ENCODE measurements around the gene PLA2G2E.
A peak's percentile ranks its signal among the peaks of the same experiment; 100 is the strongest.

The PLA2G2E gene, protein sequence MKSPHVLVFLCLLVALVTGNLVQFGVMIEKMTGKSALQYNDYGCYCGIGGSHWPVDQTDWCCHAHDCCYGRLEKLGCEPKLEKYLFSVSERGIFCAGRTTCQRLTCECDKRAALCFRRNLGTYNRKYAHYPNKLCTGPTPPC

DNA sequence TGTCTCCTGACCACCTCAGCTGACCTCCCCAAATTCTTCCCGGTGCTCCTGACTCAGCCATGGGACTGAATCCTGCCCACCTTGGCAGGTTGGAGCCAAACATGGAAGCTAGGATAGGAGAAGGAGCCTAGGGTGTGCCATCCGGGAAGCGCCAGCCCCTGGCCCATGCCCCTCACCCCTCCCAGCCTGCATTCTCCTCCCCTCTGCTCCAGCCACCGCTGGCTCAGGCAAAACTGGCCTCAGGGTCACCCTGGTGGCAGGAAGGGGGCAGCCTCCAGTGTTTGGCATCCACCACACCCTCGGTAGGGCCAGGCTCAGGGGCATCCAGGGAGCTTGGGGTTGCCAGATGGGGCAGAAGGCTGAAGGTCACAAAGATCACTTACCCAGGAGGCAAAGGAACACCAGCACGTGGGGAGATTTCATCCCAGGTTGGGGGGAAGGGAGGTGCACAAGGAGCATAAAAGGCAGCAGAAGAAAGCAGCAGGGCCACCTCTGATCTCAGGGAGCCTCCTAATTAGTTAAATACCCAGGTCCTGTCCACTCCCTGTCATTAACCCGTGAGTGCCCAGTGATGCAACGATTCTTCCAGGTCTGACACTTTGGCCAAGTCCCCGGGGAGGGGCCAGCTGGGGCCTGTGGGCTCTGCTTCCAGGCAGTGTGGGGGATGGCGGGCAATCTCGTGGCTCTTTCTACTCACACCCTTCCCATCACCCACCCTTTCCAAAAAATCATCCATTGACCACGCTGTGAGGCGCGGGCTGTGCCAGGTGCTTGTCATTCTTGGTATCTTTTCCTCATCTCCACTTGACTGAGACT lies at the start of gene PLA2G2E:
Gene PLA2G2E, minus strand, starts transcription at position 481 of the 816 bp plus-strand sequence. Its CDS starts 58 bp downstream, at position 423.
- DNase-seq (ENCODE audit: low spot score) = no peak

DNA sequence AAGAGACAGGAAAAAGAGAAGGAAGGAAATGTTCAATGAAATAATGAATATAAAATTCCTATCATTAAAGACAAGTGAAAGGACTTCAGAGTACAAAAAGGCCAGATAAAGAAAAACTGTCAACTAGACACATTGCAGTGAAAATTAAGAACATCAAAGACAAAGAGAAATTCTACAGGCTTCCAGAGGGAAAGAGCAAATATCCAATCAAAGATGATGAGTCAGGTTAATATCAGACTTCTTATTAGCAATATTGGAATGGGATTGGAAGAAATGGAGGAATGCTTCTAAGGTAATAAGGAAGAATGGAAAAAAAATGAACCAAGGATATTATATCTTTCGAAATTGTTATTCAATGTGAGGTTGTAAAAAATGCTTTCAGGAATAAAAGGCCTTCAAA lies 48.2 kb upstream of the PLA2G2E start:
- FAIRE-seq = no peak

More for the DNA sequence above, at the start of gene PLA2G2E:
- no peak for FAIRE-seq

DNA sequence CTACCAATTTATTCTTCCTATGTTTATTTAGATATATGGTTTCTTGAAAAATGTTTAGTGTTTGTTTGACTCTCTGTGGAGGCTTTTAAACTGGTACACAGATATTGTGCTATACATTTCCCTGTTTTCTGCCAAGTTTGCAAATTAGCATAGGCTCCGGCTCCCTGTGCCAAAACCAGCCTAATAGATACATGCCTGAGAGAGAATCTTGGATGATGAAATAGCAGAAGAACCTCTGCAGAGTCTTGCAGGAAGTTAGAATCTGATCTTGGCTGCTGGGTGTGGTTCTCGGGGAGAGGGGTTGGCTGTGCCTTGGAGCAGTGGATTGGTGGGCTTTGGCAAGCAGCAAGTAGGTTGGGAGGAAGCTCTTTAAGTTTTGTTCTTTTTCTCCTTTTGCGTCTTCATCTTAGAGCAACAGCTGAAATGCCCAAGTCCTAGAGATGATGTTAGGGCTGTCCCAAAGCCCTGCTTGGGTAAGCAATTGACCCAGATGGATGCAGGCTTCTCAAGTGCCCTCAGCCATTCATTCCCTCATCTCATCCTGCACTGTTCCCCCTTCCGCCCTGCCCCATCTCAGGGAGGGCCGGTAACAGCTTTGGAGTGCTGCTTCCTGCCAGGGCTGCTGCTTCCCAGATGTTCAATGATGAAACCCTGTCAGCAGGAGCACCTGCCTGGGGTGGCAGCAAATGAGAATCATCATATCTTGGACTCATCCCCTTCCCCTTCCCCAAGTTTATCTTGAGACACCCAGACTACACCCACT lies 46.7 kb upstream of the PLA2G2E start:
- DNase-seq (ENCODE audit: low spot score) (no peak), FAIRE-seq (no peak)

More for the DNA sequence above, 48.2 kb upstream of the PLA2G2E start:
- no peak for DNase-seq (ENCODE audit: low spot score)

DNA sequence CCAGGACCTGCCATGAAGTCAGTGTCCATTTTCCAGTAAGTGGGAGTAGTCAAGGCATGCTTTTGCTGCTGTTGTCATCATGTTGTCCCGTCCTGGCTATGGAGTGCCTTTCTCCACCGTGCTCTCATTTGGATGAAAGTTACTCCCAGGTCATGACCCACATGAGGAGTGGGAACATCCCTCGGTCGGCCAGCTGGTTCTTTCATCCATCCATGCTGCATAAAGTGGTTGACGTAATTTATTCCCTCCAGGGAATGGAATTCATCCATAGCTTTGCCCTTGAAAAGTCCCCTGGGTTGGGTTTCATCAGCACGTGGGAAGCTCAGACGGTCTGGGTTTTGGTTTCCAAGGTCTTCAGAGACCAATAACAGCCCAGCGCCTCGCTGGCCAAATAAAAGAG lies 44.4 kb upstream of the PLA2G2E start:
- no peak for FAIRE-seq
- no peak for DNase-seq (ENCODE audit: low spot score)

DNA sequence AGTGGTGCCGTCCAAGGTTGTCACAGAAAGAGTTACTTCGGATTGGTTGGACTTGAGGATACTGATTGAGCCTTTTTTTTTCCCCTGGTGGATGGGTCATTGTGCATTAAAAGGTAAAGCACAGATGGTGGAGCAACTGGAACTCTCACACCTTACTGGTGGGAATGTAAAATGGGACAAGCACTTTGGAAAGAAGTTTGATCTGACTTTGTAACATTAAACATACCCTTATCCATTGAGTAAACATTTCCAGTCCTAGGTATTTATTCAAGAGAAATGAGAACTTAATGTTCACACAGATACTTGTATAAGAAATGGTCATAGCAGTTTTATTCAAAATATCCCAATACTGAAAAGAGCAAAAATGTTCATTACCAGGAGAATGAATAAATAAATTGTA lies 41.1 kb upstream of the PLA2G2E start:
- FAIRE-seq = no peak
- DNase-seq (ENCODE audit: low spot score) = no peak

DNA sequence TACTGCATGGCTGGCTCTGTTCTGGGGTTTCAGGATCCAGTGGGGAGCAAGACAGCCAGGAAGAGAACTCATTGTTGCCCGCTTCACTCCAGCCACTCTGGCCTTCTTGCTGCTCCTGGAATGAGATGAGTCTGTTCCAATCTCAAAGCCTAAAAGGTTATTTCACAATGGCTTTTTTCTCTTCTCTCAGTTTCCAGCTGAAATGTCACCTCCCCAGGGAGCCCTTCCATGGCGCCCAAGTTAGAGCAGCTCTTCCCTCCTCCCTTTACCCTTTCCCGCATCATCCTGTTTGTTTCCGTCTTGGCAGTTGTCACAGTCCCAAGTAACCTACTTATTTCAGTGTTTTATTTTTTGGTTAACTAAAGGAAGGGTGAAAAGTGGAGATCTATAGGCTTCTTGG lies 40.2 kb upstream of the PLA2G2E start:
- FAIRE-seq (no peak), DNase-seq (ENCODE audit: low spot score) (no peak)

DNA sequence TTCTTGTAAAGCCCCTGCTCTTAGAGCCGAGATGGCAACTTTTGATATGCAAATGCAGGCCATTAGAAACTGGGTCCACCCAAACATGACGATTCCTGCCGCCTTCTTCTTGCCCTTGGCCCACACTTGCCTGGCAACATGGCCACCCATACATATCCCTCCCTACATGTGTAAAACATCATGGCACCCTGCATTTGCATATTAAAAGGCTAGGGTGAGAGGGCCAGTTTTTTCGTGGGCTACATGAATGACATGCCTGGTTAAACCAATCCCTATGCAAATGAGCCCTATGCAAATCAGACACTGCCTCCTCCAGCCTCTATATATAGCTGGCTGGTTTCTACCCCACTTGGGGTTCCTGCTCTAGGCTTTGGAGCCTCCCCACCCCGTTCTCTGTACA lies 37.2 kb upstream of the PLA2G2E start:
- DNase-seq (ENCODE audit: low spot score) (no peak), FAIRE-seq (no peak)

DNA sequence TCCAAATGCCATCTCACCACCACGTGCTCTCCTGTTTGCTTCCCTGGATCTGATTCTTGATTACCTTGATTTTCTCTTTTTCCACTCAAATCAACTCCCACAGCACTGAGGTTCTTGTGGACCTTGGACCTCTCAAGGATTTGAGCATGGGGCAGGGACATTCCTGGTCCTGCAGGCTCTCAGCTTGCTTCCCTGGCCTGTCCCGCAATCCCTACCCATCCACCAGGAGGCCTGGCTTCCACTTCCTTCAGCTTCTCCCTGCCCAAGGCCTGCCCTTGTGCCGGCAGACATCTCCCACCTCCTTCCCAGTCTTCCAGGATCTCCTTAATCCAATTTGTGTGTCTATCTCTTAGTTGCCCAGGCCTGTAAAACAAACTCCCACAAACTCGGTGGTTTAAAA lies 34.4 kb upstream of the PLA2G2E start:
- FAIRE-seq = no peak

DNA sequence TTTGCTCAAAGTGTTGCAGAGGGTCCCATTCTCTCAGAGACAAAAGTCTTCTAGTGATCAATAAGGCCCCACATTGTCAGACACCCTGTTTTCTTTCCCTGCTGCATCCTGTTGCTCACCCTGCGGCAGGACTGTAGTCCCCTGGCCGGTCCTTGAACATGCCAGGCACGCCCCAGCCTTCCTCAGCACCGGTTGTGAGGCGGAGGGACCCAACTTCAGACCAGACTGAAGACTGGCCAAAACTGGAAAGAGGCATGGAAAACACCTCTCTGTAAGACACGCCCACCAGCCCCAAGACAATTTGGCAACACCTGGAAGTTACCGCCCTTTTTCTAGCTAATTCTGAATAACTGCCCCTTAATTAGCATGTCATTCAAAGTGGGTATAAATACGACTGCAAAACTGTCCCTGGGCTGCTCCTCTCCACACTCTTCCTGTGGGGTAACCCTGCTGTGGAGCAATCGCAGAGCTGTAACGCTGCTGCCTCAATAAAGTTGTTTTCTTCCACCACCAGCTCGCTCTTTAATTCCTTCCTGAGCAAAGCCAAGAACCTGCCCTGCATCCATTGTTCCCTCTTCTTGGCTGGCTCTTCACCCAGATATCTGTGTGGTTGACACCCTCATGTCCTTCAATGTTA lies 32.2 kb upstream of the PLA2G2E start:
- DNase-seq (ENCODE audit: low spot score) = no peak
- no peak for FAIRE-seq

More for the DNA sequence above, 34.4 kb upstream of the PLA2G2E start:
- no peak for DNase-seq (ENCODE audit: low spot score)

DNA sequence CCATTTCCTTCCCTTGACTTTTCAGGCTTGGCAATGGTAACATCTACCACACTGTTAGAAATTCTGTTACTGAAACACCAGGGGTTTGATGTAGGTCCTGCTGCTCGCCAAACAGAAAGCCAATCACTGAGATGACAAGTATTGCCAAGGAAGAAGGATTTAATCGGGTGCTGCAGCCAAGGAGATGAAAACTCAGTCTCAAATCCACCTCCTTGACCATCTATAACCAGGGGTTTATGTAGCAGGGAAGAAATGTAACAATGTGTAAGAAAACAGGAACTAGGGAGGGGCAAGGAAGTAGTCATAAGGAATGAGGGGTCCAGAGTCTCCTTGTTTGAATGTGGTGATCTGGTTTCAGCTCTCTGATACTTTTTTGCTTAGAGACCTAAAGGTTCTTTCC lies 30.6 kb upstream of the PLA2G2E start:
- FAIRE-seq (no peak), DNase-seq (ENCODE audit: low spot score) (no peak)

DNA sequence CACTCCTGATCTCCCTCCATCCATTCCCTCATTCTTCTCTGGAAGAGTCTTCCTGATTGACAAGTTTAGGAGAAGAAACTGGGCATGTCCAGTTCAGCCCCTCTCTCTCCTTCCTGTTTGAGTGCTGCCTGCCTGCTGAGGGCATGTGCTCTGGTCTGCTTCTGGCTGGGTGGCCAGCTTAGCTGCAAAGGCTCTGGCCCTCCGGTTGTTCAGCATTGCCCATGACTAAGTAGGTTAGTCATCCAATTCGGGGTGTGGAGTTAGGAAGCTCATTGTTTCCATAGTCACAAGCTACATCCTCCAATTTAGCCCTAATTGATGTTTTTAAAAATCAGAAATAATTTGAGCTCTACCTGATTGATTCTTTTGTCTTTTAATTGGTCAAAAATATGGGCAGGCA lies 25.6 kb upstream of the PLA2G2E start:
- no peak for FAIRE-seq
- DNase-seq (ENCODE audit: low spot score) = peak; percentile 31

DNA sequence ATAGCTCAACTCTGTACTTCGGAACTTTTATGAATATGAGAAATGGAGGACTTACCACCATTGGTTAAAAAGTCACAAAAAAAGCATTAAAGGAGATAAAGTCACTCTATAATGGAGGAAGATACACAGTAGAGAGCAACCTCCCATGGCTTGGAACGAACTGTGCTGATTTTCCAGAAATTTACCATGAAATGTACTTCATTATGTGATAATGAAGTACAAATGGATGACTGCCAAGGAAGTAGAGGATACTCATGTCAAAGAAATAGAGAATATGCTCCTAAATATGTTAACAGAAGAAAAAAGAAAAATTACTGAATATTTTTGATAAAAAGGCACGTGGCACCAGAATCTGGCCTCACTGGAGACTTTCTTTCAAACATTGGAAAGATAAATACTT lies 23.6 kb upstream of the PLA2G2E start:
- FAIRE-seq = no peak

DNA sequence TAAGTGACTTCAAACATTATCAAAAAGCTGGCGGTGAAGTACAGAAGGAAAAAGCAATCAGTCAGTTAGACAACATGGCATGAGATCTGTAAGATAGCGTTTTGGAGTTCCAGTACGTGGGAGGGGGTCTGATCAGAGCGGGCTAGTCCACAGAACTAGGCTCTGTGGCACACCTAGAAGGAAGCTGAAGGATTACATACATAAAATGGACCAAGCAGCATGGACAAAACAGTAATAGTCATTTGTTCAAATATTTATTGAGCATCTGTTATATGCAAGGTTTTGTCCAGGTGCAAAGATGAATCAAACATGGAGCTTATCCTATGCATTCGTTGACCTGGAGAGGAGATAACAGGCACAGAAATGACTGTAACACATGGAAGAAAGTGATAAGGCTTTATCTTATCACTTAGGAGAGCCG lies 22.9 kb upstream of the PLA2G2E start:
- FAIRE-seq = no peak
- DNase-seq (ENCODE audit: low spot score) = no peak

More for the DNA sequence above, 23.6 kb upstream of the PLA2G2E start:
- DNase-seq (ENCODE audit: low spot score) = no peak

DNA sequence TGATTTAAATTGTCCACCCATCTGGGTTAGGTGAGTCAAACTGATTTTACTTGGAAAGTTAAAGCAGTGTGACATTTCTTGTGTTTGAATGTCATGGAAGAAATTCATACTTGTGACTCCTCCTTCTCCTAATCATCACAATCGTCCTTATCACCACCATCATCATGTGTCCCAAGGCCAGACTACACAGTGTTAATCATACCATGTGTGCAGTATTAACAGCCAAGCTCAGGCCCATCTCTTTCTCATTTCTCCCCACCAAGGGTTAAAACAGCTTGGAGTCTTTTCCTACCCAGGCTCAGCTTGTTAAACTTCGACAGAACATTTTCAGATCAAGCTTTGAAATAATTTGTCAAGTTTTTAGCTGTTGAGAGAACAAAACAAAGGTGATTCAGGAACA lies 22.5 kb upstream of the PLA2G2E start:
- no peak for DNase-seq (ENCODE audit: low spot score)
- FAIRE-seq = no peak

DNA sequence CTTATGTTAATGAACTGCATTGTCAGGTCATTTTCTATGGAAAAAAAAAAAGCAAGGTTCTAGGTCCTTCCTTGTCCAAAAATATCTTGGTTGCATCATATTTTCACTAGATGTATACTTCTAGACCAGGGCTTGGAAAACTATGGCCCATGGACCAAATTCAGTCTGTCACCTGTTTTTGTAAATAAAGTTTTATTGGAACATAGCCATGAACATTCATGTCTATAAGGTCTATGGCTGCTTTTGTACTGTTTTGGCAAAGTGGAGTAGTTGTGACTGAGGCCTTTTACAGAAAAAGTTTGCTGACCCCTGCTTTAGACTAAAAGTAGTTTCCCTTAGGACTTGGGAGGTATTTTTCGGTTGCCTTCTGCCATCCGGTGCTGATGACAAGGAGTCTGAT lies 19.2 kb upstream of the PLA2G2E start:
- no peak for FAIRE-seq
- no peak for DNase-seq (ENCODE audit: low spot score)

DNA sequence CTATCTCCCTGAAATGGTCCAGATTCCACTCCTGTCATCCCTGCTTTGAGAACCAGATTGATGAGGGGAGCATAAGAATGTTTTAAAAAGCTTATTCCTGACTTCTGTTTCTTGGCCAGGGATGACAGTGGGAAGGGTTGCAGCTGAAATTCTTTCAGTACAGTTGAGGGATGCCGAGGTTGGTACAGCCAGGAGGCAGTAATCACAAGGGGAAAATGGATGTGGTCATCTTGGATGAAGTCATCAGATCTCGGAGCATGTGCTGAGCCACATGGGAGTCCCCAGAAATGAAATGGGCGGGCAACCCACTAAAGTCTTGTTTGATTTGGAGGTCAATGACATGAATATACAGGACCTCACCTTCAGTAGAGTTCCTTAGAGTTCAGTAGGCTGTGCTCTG lies 18.7 kb upstream of the PLA2G2E start:
- FAIRE-seq = no peak
- no peak for DNase-seq (ENCODE audit: low spot score)

DNA sequence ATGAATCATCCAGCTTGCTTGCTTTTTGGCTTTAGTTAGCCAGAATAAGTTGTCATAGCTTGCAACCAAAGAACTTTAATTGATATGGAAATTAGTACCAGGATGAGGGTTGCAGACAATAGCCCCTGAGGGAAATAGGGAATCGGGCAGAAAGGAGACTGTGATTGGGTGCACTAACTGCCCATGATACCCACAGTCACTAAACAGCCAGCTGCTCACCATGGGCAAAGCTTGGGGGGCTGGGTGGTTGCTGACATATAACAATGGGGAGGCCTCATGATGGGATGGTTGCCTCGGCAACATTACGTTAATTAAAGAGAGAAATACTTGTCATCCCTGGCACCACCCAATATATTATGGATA lies 17.8 kb upstream of the PLA2G2E start:
- DNase-seq (ENCODE audit: low spot score) (no peak), FAIRE-seq (no peak)

DNA sequence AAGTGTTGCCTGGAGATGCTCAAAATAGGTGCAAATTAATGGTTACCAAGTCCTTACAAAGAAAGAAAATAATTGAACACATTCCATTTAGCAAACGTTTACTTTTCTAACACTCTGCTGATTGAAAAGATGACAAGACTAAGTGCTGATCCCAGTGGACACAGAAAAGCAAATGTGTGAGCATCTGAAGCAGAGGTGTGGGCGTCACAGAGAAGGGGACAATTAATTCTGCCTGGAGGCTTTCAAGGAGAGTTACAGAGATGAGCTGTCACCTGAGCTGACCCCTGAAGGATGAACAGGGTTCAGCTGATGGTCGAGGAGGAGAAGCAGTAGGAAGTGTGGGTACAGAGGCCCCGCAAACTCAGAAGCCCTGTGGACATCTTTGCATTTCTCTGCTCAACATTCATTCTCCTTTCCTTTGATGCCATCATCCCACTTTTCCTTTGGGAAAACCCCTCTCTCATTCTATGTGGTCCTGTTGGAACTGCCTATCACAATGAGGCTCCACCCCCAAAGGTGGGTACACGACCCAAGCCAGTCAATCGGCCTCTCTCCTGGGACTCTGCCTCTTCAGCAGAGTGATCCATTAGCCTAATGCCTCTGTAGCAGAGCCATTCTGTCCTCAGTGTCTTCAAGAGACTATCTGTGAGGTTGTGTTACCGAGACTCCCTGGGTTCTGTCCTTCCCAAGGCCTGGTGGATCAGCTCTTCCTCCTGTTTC lies 17.2 kb upstream of the PLA2G2E start:
- FAIRE-seq (no peak), DNase-seq (ENCODE audit: low spot score) (no peak)

DNA sequence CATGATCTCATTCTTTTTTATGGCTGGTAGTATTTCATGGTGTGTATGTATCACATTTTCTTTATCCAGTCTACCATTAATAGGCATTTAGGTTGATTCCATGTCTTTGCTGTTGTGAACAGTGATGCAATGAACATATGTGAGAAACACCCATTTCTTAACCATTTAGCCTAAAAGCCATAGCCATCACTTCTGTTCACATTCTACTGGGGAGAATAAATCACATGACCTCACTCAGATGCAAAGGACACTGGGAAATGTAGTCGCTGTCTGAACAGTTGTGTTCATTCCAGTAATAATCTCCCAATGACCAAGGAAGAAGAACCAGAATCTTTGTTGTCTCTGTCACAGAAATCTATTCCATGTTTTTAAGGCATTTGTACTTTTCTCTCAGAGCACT lies 15.1 kb upstream of the PLA2G2E start:
- FAIRE-seq = no peak
- DNase-seq (ENCODE audit: low spot score) = no peak

DNA sequence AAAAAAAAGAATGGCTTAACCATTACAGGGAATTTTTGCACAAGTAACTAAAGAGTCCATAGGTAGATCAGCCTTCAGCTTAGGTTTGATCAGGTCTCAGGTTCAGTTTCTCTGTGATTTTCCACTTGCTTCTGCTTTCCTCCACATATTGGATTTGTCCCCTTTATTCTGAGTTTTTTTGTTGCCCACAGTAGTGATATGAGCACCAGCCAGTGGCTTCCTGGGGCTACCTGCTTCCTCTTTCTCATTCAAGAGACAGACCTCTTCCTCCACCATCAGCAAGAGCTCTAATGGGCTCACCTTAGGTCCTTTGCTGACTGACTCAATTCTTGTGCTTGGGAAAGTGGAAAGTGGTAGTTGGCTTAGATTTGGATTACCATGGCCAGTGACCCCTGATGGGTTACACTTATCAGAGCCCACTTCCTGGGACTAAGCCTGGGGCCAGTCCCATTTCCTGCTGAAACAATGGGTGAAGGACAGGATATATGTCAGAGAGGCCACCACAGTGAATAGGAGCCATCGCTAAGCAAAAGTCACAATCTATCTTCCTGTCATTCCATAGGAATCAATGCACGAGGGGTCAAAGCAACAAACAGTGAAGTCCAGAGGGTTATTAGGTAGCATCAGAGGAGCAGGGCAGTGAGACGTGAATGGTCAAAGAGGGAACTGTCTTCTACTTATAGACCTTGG lies 12.8 kb upstream of the PLA2G2E start:
- DNase-seq (ENCODE audit: low spot score) (no peak), FAIRE-seq (no peak)

DNA sequence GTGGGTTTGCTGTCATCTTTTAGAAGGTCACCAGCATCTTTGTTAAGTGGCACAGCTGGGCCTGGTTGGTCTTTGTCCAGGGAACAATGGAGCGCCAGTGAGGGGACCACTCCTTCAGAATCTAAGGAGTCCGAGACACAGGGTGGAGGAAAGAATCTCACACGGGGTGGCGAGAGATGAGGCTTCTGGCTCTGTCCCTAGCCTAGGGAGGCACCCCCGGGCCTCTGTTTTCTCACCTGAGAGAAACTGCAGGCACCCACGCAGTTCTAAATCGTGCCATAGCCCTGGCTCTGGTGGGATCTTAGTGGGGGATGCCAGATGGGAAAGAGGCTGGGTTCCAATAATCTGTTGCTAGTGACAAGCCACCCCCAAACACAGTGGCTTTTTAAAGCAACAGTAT lies 10.9 kb upstream of the PLA2G2E start:
- no peak for FAIRE-seq
- no peak for DNase-seq (ENCODE audit: low spot score)

Data from RCC 7860 (cell line).